ENCODE data around the gene HDAC7. TPM values are rescaled to one million over a fixed set of nuclear protein-coding genes. Genes with fewer than 3 reads are reported as not detected.

HDAC7 gene
- total and polyA plus RNA-seq, 2 experiments from 2014 or later, result 41.3 to 60.1 TPM

DNA sequence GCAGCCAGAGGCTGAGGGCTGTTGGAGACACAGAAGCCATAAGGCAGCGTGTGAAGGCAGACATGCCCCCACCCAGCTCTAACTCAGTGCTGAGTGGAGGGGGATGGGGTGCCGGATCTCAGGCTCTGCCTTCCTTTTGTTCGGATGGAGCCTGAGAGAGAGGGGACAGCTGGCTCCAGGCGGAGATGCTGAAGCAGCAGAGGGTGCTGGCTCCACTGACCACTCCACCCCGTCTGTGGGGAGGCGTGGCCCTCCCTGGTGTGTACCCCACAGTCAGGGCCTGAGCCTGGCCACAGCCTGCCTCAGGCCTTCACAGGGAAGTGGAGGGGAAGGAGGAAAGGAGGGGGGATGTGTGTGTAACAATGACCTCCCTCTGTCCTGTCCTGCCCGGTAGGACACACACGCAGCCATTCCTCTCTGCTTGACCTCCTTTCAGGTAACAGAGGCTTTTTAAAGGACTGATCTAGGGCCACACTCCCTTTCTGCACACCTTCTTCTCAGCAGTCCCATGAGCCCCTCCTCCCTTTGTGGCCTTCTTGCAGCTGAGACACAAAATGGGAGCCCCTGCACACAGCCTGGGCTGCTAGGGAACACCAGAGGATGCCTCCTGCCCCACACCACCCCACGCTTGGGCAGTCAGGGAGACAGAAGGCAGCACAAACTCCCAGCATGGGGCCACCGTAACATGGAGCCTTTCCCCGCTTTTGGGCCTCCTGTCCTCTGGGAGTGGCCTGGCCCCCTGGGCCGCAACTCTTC, 84.8 kb downstream of the HDAC7 start:
- Histone ChIP-seq H3K36me3 (ENCODE audit: insufficient read depth) (no peaks in the 10 kb centered on the region), H3F3A (replicated peaks; ENCODE audit: low read depth) (no peaks in the 10 kb centered on the region), H3K9me2 (ENCODE audit: insufficient read depth) (no peaks in the 10 kb centered on the region), H3K4me3 (no peak overlapping the region), H3K27me3 (ENCODE audit: insufficient read depth) (no peaks in the 10 kb centered on the region), H3K79me2 (replicated peaks; ENCODE audit: insufficient read depth) (no peaks in the 10 kb centered on the region), H3K4me1 (ENCODE audit: insufficient read depth) (peaks cover 16% of the 10 kb centered on the region; the same call in 1 of the 2 replicates), H3K4me2 (peak overlapping the region; percentile 15; the same call in 1 of the 2 replicates), H4K20me1 (replicated peaks; ENCODE audit: insufficient read depth) (no peaks in the 10 kb centered on the region), H2AFZ (no peak overlapping the region; the same call in 1 of the 2 replicates), H3K27ac (ENCODE audit: low read depth) (no peak overlapping the region)
- peak; percentile 89 for ATAC-seq
- DNase-seq (ENCODE audit: low spot score), result peak; percentile 72
- TF ChIP-seq NANOG (IDR thresholded peaks at IDR 0.05; ENCODE audit: borderline replicate concordance), result no peak
- TF ChIP-seq, protein P1, sequence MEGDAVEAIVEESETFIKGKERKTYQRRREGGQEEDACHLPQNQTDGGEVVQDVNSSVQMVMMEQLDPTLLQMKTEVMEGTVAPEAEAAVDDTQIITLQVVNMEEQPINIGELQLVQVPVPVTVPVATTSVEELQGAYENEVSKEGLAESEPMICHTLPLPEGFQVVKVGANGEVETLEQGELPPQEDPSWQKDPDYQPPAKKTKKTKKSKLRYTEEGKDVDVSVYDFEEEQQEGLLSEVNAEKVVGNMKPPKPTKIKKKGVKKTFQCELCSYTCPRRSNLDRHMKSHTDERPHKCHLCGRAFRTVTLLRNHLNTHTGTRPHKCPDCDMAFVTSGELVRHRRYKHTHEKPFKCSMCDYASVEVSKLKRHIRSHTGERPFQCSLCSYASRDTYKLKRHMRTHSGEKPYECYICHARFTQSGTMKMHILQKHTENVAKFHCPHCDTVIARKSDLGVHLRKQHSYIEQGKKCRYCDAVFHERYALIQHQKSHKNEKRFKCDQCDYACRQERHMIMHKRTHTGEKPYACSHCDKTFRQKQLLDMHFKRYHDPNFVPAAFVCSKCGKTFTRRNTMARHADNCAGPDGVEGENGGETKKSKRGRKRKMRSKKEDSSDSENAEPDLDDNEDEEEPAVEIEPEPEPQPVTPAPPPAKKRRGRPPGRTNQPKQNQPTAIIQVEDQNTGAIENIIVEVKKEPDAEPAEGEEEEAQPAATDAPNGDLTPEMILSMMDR (conservative IDR thresholded peaks at IDR 0.05; ENCODE audit: low read depth in 2 of 2), result no peak
- TF ChIP-seq ZNF331 (CRISPR knock-in tag; IDR thresholded peaks at IDR 0.05; ENCODE audit: low read depth), result no peak
- TF ChIP-seq, protein P2, sequence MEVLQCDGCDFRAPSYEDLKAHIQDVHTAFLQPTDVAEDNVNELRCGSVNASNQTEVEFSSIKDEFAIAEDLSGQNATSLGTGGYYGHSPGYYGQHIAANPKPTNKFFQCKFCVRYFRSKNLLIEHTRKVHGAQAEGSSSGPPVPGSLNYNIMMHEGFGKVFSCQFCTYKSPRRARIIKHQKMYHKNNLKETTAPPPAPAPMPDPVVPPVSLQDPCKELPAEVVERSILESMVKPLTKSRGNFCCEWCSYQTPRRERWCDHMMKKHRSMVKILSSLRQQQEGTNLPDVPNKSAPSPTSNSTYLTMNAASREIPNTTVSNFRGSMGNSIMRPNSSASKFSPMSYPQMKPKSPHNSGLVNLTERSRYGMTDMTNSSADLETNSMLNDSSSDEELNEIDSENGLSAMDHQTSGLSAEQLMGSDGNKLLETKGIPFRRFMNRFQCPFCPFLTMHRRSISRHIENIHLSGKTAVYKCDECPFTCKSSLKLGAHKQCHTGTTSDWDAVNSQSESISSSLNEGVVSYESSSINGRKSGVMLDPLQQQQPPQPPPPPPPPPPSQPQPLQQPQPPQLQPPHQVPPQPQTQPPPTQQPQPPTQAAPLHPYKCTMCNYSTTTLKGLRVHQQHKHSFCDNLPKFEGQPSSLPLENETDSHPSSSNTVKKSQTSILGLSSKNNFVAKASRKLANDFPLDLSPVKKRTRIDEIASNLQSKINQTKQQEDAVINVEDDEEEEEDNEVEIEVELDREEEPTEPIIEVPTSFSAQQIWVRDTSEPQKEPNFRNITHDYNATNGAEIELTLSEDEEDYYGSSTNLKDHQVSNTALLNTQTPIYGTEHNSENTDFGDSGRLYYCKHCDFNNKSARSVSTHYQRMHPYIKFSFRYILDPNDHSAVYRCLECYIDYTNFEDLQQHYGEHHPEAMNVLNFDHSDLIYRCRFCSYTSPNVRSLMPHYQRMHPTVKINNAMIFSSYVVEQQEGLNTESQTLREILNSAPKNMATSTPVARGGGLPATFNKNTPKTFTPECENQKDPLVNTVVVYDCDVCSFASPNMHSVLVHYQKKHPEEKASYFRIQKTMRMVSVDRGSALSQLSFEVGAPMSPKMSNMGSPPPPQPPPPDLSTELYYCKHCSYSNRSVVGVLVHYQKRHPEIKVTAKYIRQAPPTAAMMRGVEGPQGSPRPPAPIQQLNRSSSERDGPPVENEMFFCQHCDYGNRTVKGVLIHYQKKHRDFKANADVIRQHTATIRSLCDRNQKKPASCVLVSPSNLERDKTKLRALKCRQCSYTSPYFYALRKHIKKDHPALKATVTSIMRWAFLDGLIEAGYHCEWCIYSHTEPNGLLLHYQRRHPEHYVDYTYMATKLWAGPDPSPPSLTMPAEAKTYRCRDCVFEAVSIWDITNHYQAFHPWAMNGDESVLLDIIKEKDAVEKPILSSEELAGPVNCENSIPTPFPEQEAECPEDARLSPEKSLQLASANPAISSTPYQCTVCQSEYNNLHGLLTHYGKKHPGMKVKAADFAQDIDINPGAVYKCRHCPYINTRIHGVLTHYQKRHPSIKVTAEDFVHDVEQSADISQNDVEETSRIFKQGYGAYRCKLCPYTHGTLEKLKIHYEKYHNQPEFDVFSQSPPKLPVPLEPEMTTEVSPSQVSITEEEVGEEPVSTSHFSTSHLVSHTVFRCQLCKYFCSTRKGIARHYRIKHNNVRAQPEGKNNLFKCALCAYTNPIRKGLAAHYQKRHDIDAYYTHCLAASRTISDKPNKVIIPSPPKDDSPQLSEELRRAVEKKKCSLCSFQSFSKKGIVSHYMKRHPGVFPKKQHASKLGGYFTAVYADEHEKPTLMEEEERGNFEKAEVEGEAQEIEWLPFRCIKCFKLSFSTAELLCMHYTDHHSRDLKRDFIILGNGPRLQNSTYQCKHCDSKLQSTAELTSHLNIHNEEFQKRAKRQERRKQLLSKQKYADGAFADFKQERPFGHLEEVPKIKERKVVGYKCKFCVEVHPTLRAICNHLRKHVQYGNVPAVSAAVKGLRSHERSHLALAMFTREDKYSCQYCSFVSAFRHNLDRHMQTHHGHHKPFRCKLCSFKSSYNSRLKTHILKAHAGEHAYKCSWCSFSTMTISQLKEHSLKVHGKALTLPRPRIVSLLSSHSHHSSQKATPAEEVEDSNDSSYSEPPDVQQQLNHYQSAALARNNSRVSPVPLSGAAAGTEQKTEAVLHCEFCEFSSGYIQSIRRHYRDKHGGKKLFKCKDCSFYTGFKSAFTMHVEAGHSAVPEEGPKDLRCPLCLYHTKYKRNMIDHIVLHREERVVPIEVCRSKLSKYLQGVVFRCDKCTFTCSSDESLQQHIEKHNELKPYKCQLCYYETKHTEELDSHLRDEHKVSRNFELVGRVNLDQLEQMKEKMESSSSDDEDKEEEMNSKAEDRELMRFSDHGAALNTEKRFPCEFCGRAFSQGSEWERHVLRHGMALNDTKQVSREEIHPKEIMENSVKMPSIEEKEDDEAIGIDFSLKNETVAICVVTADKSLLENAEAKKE (CRISPR knock-in tag; IDR thresholded peaks at IDR 0.05), result no peak
- Mint-ChIP-seq H3K4me3 (peak overlapping the region; percentile 27; the same call in 1 of the 3 replicates), H3K27ac (peak overlapping the region; percentile 65; the same call in 1 of the 2 replicates), H3K9me3 (no peaks in the 10 kb centered on the region), H3K27me3 (ENCODE audit: insufficient read depth, low read depth, poor library complexity) (peaks cover 13% of the 10 kb centered on the region), H3K4me1 (peaks cover 23% of the 10 kb centered on the region), H3K36me3 (ENCODE audit: low read depth) (no peaks in the 10 kb centered on the region)

All from GM23338 (cell line).